GM18526 (cell line): Measurements from ENCODE around the gene CIB2.

ENCODE experiments used
- POLR2A ChIP-seq: IDR thresholded peaks from 3 replicates; pipeline ENCODE4 v1.6.1; 2011; ENCODE audit not compliant: insufficient read length; ENCODE audit errors: extremely low read depth

Gene CIB2

GRCh38 chr15:78155355-78155939 is 24.2 kb upstream of the CIB2 start:
- TF ChIP-seq POLR2A = no peak

GRCh38 chr15:78154955-78155354 is 23.7 kb upstream of the CIB2 start:
- TF ChIP-seq POLR2A = no peak

GRCh38 chr15:78149805-78150751 is 18.8 kb upstream of the CIB2 start:
- TF ChIP-seq POLR2A = no peak

- peak; percentile 74 for TF ChIP-seq POLR2A
These were observed 18.0 kb upstream of the CIB2 start, which contains the start of gene IDH3A for GRCh38 chr15:78149068-78149804. Gene IDH3A (plus strand): TSS chr15:78149362. CDS start chr15:78149404, 42 bp downstream.

GRCh38 chr15:78148392-78149067 is 17.3 kb upstream of the CIB2 start:
- TF ChIP-seq POLR2A = no peak

- TF ChIP-seq POLR2A = no peak
These were observed 16.3 kb upstream of the CIB2 start for GRCh38 chr15:78147566-78147965.

- no peak for TF ChIP-seq POLR2A
These were observed 15.3 kb upstream of the CIB2 start for GRCh38 chr15:78146425-78147154.

- TF ChIP-seq POLR2A = no peak
These were observed 11.1 kb upstream of the CIB2 start for GRCh38 chr15:78142332-78142731.

- TF ChIP-seq POLR2A = no peak
These were observed 9.0 kb upstream of the CIB2 start for GRCh38 chr15:78140292-78140691.

GRCh38 chr15:78139578-78139977 is 8.3 kb upstream of the CIB2 start:
- no peak for TF ChIP-seq POLR2A

- TF ChIP-seq POLR2A = no peak
These were observed 2.6 kb upstream of the CIB2 start for GRCh38 chr15:78133801-78134200.

- TF ChIP-seq POLR2A = no peak
These were observed 565 bp downstream of the CIB2 start for GRCh38 chr15:78130466-78131294.

GRCh38 chr15:78129751-78130287 is 1.4 kb downstream of the CIB2 start:
- no peak for TF ChIP-seq POLR2A
